Measurements from ENCODE around the gene FNDC3B. TPM values are rescaled to one million over a fixed set of nuclear protein-coding genes. Genes with fewer than 3 reads are reported as not detected.
A peak's percentile ranks its signal among the peaks of the same experiment; 100 is the strongest.

The FNDC3B gene
- total RNA-seq, 2 experiments from 2014 or later = 13.4 to 15.3 TPM

DNA sequence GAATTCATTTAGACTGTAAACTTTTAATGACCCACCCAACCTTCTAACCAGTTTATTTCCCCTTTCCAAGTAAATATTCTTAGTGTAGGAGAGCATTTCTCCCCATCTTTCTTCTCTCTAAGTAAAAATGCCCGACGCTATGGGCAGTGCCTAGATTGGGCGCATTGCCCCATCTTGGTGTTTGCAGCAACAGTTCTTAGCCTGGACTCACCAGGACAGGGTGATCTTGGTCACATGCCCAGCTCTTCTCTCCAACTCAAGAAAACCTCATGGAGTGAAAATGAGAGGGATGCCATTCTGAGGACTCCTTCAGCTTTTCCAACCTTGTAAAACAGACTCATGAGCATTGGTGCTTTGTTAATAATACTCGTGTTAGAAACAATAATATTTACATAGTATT, 332.2 kb downstream of the FNDC3B start:
- no peaks in the 10 kb centered on the region for H3K4me1 Mint-ChIP-seq
- DNase-seq = no peak
- no peak overlapping the region for H3K4me3 Mint-ChIP-seq
- POLR2A ChIA-PET = interaction anchor here (0.6 kb wide), 1 partner anchor 265 kb away, joined by 3 read pairs; no protein-coding TSS in a partner anchor
- H3K27me3 Mint-ChIP-seq = no peaks in the 10 kb centered on the region
- H3K27ac Mint-ChIP-seq = no peak overlapping the region
- H3K36me3 Mint-ChIP-seq (ENCODE audit: low read depth) = no peaks in the 10 kb centered on the region
- CTCF ChIA-PET = no interaction called here
- H3K9me3 Mint-ChIP-seq = no peaks in the 10 kb centered on the region

DNA sequence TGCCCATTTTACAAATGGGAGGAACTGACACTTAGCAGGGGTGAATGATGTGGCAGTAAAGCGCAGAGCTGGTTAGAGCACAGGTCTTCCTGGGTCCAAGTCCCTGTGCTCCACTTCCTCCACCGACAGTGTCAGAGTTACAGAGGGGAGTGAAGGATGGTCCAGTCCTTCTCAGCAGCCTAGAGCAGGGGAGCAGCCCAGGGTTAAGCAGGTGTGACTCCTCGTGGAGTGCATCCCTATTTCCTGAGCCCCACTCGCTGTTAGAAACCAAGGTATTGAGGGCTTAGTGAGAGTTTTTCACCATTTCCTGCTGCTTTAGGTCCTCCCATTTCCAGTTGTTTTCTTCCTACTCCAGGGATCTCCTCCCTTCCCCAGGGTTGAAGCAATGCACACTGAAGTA, 333.5 kb downstream of the FNDC3B start:
- Mint-ChIP-seq H3K27ac (peak overlapping the region; percentile 42), H3K4me3 (no peak overlapping the region), H3K27me3 (no peaks in the 10 kb centered on the region), H3K36me3 (ENCODE audit: low read depth) (no peaks in the 10 kb centered on the region), H3K4me1 (no peaks in the 10 kb centered on the region), H3K9me3 (no peaks in the 10 kb centered on the region)
- DNase-seq = no peak
- POLR2A ChIA-PET = no interaction called here
- CTCF ChIA-PET = no interaction called here

DNA sequence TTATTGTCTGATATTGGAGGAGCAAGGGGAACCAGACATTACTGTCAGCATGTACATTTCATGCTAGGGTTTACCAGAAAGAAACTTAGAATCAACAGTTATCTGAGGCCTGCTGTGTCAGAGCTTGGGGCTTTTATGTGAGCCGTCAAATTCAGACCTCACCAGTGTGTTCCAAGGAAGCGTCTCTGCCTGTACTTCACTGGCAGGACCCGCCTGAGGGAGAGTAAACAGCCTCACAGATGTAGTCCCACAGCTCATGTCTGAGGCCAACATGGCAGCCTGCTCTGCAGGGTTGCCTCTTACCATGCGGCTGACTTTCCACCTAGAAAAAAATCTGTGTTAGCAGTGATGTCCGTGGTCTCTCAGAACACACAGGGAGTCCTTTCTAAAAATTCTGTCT, 334.5 kb downstream of the FNDC3B start:
- no peaks in the 10 kb centered on the region for H3K9me3 Mint-ChIP-seq
- ChIA-PET CTCF (no interaction called here), POLR2A (no interaction called here)
- H3K4me1 Mint-ChIP-seq = no peaks in the 10 kb centered on the region
- H3K27me3 Mint-ChIP-seq = no peaks in the 10 kb centered on the region
- peaks cover 2% of the 10 kb centered on the region for H3K36me3 Mint-ChIP-seq (ENCODE audit: low read depth)
- no peak overlapping the region for H3K27ac Mint-ChIP-seq
- no peak for DNase-seq
- H3K4me3 Mint-ChIP-seq = no peak overlapping the region

DNA sequence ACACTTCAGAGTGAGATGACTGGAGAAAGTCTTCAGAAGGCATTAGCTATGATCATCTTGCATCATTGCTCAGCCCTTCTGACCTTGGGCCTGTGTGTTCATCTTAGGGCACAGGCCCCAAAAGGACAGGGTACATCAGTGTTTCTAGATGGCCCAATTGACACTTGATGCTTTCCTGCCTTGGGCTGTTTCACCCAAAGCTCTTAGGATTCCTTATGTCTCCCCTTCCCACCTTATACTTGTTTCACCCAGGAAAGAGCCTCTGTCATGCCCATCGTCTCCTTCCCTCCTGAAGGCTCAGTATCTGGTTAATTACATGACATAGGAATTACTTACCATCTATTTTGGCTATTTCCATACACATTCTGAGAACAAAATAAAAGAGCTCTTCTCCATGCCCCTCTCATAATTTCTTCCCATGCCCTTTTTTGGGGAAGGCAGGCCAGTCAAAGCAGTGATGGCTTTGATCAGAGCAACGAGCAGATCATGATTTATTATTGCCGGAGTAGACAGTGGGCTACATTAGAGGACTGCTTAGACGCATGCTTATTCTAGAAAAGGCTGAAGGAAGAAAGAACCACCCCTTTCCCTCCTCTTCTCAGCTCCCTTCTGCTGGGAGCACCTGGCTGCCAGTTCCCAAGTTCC, 335.9 kb downstream of the FNDC3B start:
- ChIA-PET CTCF (interaction anchor here (1.5 kb wide), 1 partner anchor 17 kb away, joined by 5 read pairs; no protein-coding TSS in a partner anchor), POLR2A (no interaction called here)
- no peaks in the 10 kb centered on the region for H3K9me3 Mint-ChIP-seq
- H3K36me3 Mint-ChIP-seq (ENCODE audit: low read depth) = peaks cover 14% of the 10 kb centered on the region
- H3K27ac Mint-ChIP-seq = no peak overlapping the region
- H3K4me1 Mint-ChIP-seq = no peaks in the 10 kb centered on the region
- no peak for DNase-seq
- H3K27me3 Mint-ChIP-seq = no peaks in the 10 kb centered on the region
- no peak overlapping the region for H3K4me3 Mint-ChIP-seq

DNA sequence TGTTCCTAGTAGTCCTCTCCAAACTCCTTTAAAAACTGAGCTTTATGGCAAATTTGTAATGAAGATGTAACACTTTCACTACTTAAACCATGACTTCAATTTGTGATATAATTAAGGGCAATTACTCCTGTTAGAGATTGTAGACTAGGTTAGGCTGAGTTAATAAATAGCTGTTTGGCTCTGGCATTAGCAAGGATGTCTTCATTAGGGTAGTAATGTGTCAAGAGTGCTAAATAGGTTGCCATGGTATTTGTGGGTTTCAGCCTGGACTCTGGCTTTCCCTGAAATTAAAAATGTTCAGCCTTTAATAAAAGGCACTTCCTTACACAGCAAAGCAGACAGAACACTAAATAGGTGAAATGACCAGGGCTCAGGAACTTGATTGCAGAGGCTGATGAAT, 337.0 kb downstream of the FNDC3B start:
- peaks cover 23% of the 10 kb centered on the region for H3K36me3 Mint-ChIP-seq (ENCODE audit: low read depth)
- DNase-seq = no peak
- ChIA-PET POLR2A (no interaction called here), CTCF (interaction anchor here (1.5 kb wide), 1 partner anchor 18 kb away, joined by 5 read pairs; no protein-coding TSS in a partner anchor)
- H3K27me3 Mint-ChIP-seq = no peaks in the 10 kb centered on the region
- H3K4me1 Mint-ChIP-seq = no peaks in the 10 kb centered on the region
- H3K27ac Mint-ChIP-seq = no peak overlapping the region
- peaks cover 2% of the 10 kb centered on the region for H3K9me3 Mint-ChIP-seq
- no peak overlapping the region for H3K4me3 Mint-ChIP-seq

DNA sequence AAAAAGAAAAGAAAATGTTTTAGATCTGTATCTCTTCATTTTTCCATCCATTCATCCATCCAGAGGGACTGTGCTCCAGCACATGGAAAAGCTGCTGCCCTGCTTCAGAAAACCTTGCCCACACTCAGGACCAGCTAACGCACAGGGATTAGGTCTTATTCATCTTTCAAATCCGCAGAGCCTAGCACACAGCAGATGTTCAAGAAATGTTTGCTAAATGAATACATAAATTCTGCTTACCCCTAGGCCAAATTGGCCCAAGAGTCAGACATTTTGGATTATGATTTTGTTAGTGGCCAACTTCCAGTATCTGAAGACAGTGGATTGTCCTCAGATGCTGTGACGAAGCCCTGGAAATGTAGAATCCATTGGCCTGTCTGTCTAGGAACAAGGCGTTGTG, 337.5 kb downstream of the FNDC3B start:
- peaks cover 26% of the 10 kb centered on the region for H3K36me3 Mint-ChIP-seq (ENCODE audit: low read depth)

DNA sequence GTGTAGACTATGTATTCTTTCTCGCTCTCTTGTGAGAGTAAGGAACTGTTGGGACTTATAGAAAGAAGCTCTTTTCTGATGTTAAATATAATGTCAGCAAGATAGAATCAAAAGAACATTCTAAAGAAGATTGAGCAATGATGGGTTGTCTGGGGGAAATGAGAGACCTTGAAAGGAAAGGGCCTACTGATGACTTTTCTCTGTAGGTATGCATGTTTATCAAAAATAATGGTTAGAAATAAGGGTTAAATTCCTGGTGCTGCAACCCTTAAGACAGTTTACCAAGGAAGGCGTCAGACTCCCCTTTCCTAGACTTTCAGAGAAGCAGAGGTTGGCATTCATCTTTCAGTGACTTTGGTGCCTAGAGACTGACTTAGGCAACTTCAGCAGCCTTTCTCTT, 339.1 kb downstream of the FNDC3B start:
- Mint-ChIP-seq H3K4me1 (no peaks in the 10 kb centered on the region), H3K4me3 (no peak overlapping the region), H3K27me3 (no peaks in the 10 kb centered on the region), H3K27ac (no peak overlapping the region), H3K36me3 (ENCODE audit: low read depth) (peaks cover 28% of the 10 kb centered on the region), H3K9me3 (peaks cover 2% of the 10 kb centered on the region)
- no peak for DNase-seq
- CTCF ChIA-PET = interaction anchor here (1.1 to 1.3 kb wide), 2 partner anchors 22 to 25 kb away, joined by 3 read pairs; no protein-coding TSS in a partner anchor
- POLR2A ChIA-PET = no interaction called here

More for the DNA sequence above, 337.5 kb downstream of the FNDC3B start:
- no peak for DNase-seq
- Mint-ChIP-seq H3K4me1 (no peaks in the 10 kb centered on the region), H3K4me3 (no peak overlapping the region), H3K9me3 (peaks cover 2% of the 10 kb centered on the region), H3K27me3 (no peaks in the 10 kb centered on the region), H3K27ac (no peak overlapping the region)
- POLR2A ChIA-PET = no interaction called here
- CTCF ChIA-PET = no interaction called here

DNA sequence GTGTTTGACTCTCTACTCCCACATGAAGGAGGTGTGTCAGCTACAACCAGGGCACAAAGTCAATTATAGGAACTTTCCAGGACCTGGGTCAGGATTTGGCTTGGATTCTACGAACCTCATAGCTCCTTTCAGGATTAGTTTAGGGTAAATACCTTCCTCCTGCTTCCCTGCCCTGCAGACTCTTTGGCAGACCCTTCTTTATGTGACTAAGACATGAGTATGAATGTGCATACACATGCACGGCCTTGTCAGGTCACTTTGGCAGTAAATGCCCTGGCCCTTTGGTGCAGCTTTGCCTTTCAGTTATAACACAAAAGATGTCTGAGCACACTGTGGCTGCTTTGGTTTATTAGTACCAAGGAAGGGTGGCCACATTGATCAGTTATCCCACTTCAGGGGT, 340.0 kb downstream of the FNDC3B start:
- Mint-ChIP-seq H3K4me3 (no peak overlapping the region), H3K4me1 (no peaks in the 10 kb centered on the region), H3K36me3 (ENCODE audit: low read depth) (peaks cover 28% of the 10 kb centered on the region), H3K27ac (no peak overlapping the region), H3K27me3 (no peaks in the 10 kb centered on the region), H3K9me3 (peaks cover 2% of the 10 kb centered on the region)
- no peak for DNase-seq
- ChIA-PET POLR2A (no interaction called here), CTCF (interaction anchor here (1.1 kb wide), 1 partner anchor 26 kb away, joined by 3 read pairs; no protein-coding TSS in a partner anchor)

DNA sequence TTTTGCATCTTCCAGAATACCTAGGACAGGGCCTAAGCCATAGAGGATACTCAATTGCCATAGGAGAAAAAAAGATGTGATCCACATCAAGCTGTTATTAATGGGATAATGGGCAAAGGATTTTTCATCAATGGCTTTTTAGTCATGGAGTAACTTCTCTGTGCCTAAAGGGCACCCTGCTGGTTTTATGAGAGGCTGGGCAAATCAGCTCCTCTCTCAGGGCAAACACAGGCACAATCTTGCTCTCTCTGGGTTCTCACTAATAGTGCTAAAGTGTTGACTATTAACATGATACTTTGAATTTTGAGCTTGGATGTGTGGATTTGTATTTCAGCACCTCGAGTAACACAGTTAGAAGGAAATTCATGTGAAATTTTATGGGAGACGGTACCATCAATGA, 341.3 kb downstream of the FNDC3B start:
- ChIA-PET CTCF (no interaction called here), POLR2A (no interaction called here)
- Mint-ChIP-seq H3K36me3 (ENCODE audit: low read depth) (peaks cover 28% of the 10 kb centered on the region), H3K27ac (no peak overlapping the region), H3K27me3 (no peaks in the 10 kb centered on the region), H3K4me1 (no peaks in the 10 kb centered on the region), H3K9me3 (peaks cover 2% of the 10 kb centered on the region), H3K4me3 (no peak overlapping the region)
- DNase-seq = no peak

DNA sequence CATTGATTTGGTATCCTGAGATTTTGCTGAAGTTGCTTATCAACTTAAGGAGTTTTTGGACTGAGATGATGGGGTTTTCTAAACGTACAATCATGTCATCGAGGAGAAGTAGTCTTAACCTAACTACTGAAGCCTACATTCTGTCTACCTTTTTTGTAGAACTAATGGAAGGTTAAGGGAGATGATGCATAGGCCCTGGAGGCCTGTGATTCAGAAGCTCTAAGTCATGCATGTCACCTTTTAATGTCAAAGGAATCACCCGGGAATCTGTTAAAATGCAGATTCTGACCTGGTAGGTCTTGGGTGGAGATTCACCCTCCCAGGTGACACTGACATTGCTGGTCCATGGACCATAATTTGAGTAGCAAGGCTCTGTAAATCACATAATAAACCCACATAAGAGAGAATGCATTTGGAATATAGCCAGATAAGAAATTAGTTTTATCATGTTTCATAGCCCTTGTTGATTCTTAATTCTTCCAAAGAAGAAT, 344.0 kb downstream of the FNDC3B start:
- CTCF ChIA-PET = no interaction called here
- no peak for DNase-seq

DNA sequence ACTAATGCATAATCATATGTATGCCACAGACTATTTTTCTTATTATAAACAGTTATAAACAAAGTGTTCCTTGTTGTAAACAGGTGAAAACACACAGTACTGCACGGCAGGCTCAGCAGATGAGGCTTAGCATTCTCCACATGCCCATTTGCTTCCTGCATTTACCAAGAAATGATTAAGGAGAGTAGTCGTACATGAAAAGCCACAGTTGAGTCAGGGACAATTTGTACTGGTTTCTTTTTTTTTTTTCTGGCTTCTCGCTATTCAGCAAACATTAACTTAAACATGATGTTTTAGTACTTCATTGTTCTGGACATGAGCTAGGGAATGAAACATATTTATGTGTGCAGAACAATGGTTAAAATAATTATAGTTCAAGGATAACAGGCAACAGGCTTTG, 345.5 kb downstream of the FNDC3B start:
- Mint-ChIP-seq H3K4me1 (no peaks in the 10 kb centered on the region), H3K4me3 (no peak overlapping the region), H3K27ac (no peak overlapping the region), H3K36me3 (ENCODE audit: low read depth) (peaks cover 17% of the 10 kb centered on the region), H3K27me3 (no peaks in the 10 kb centered on the region), H3K9me3 (peaks cover 2% of the 10 kb centered on the region)
- DNase-seq = no peak
- ChIA-PET CTCF (no interaction called here), POLR2A (no interaction called here)

More for the DNA sequence above, 344.0 kb downstream of the FNDC3B start:
- no peaks in the 10 kb centered on the region for H3K4me1 Mint-ChIP-seq
- no peaks in the 10 kb centered on the region for H3K27me3 Mint-ChIP-seq
- no peak overlapping the region for H3K27ac Mint-ChIP-seq
- H3K4me3 Mint-ChIP-seq = no peak overlapping the region
- POLR2A ChIA-PET = no interaction called here
- peaks cover 28% of the 10 kb centered on the region for H3K36me3 Mint-ChIP-seq (ENCODE audit: low read depth)
- peaks cover 2% of the 10 kb centered on the region for H3K9me3 Mint-ChIP-seq

DNA sequence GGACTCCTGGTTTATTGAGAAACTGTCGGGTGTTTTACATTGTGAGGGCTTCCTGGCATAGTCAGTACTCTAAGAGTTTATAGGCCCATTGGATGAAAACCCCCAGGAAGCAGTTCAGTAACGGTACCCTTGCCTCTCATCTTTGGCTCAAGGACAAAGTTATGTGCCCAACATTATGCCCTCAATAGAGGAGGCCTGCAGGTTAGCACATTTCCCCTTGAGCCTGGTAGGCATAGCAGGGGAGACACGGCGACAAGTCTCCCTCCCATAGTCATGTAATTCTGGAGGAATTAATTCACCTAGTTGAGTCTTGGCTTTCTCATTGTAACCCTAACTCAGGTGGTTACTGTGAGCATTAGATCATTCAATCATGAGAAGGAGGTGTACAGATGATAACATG, 348.4 kb downstream of the FNDC3B start:
- peaks cover 2% of the 10 kb centered on the region for H3K9me3 Mint-ChIP-seq
- ChIA-PET POLR2A (no interaction called here), CTCF (no interaction called here)
- no peaks in the 10 kb centered on the region for H3K27me3 Mint-ChIP-seq
- H3K4me3 Mint-ChIP-seq = no peak overlapping the region
- no peak for DNase-seq
- H3K36me3 Mint-ChIP-seq (ENCODE audit: low read depth) = peaks cover 1% of the 10 kb centered on the region
- H3K27ac Mint-ChIP-seq = no peak overlapping the region
- H3K4me1 Mint-ChIP-seq = no peaks in the 10 kb centered on the region

DNA sequence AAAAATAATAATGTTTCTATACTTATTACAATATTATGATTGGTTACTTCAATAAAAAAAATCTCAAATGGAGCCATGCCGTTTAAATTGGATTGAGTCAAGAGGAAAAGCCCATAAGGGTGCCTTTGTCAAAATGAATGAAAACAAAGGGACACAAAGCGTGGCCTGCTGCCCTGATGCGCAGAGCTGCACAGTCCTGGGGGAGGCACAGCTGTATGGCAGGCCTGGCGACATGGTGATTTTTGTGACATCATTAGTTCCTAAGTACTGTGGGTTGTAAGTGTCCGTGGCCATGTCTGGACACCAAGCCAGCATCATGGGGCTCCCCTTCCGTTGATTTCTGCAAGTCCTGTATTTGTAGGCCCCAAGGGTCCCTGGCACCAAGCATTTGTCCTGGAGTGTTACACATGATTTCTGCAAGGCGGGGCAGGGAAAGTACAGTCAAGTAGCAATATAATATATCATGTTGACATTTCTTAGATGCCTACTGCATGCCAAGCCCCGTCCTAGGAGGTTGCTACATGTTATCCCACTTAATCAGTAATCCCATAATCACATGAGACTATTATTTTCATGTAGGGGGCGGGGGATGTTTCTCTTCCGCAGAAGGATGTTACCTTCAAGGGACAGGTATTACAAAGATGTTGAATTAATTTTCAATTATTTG, 349.2 kb downstream of the FNDC3B start:
- CTCF ChIA-PET = no interaction called here
- POLR2A ChIA-PET = no interaction called here
- DNase-seq = no peak
- H3K27ac Mint-ChIP-seq = no peak overlapping the region
- H3K36me3 Mint-ChIP-seq (ENCODE audit: low read depth) = peaks cover 1% of the 10 kb centered on the region
- peaks cover 6% of the 10 kb centered on the region for H3K9me3 Mint-ChIP-seq
- peaks cover 2% of the 10 kb centered on the region for H3K4me1 Mint-ChIP-seq
- no peaks in the 10 kb centered on the region for H3K27me3 Mint-ChIP-seq
- H3K4me3 Mint-ChIP-seq = no peak overlapping the region

DNA sequence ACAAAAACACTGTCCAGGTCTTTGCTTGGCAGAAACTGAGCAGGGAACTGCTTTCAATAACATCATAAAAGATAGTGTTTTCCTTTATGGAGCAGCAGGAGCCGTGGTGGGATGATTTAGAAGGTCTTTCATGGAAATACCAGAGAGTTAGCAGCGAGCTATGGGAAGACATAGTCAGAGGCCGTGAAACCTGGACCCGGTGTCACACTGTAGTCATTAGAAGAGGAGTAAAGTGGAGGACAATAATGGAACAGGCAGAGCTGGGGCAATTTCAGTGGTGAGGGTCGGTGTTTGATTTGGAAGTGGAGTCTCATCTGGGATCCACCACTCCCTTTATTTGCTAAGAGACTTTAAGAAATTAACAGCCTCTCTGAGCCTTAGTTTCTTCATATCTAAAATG, 351.4 kb downstream of the FNDC3B start:
- Mint-ChIP-seq H3K4me3 (no peak overlapping the region), H3K36me3 (ENCODE audit: low read depth) (peaks cover 1% of the 10 kb centered on the region), H3K9me3 (peaks cover 6% of the 10 kb centered on the region), H3K4me1 (peaks cover 3% of the 10 kb centered on the region), H3K27ac (no peak overlapping the region), H3K27me3 (no peaks in the 10 kb centered on the region)
- ChIA-PET POLR2A (no interaction called here), CTCF (no interaction called here)
- DNase-seq = no peak
